ENCODE data around the gene CATSPERE. TPM values are rescaled to one million over a fixed set of nuclear protein-coding genes. Genes with fewer than 3 reads are reported as not detected.
A peak's percentile ranks its signal among the peaks of the same experiment; 100 is the strongest.

CATSPERE gene
- total and polyA plus RNA-seq, 9 of the 15 experiments (the other 6 are each of a cell fraction or from before 2014, with no cell fraction given), result 0.06 to 0.16 (median 0.09) TPM; not detected in 3

- TF ChIP-seq BCLAF1 (IDR thresholded peaks at IDR 0.05; ENCODE audit: borderline replicate concordance in 1 of 2, control insufficient read depth in 1 of 2, low read depth in 2 of 2, low read length in 1 of 2) (no peak), PBX2 (CRISPR knock-in tag; IDR thresholded peaks at IDR 0.05; ENCODE audit: low read depth) (no peak), PBX2 (tag; conservative IDR thresholded peaks at IDR 0.05; ENCODE audit: low read depth) (peak; percentile 46), SIX5 (IDR thresholded peaks at IDR 0.05; ENCODE audit: borderline replicate concordance in 1 of 2, insufficient read depth in 1 of 2, low read depth in 1 of 2, low read length in 2 of 2) (no peak), EP400 (IDR thresholded peaks at IDR 0.05) (0 out of 2 replicates have a peak, but pooled peaks have one; percentile 27), MTA1 (IDR thresholded peaks at IDR 0.05; ENCODE audit: borderline replicate concordance) (no peak), MGA (IDR thresholded peaks at IDR 0.05) (peak; percentile 27; the same call in 1 of the 2 replicates), TAF7 (tag; IDR thresholded peaks at IDR 0.05) (no peak), ZNF561 (CRISPR knock-in tag; conservative IDR thresholded peaks at IDR 0.05) (no peak), TEAD2 (tag; IDR thresholded peaks at IDR 0.05) (no peak), SMARCA4 (IDR thresholded peaks at IDR 0.05) (peak; percentile 58; the same call in 1 of the 2 replicates)
Measured at GRCh38 chr1:244456586-244456985, 4.5 kb upstream of the CATSPERE start (continued).
